Measurements from ENCODE around the gene PACC1.
A peak's percentile ranks its signal among the peaks of the same experiment; 100 is the strongest.

Gene PACC1

GRCh38 chr1:212414328-212415106, at the start of gene PACC1:
Gene PACC1, minus strand, starts transcription at chr1:212414886. Its CDS starts 129 bp downstream, at chr1:212414757.
- peak; percentile 72 for DNase-seq (ENCODE audit: low read depth)

GRCh38 chr1:212463565-212464285, 49.0 kb upstream of the PACC1 start:
- DNase-seq (ENCODE audit: low read depth) = no peak

- DNase-seq (ENCODE audit: low read depth) = no peak
These were observed 47.4 kb upstream of the PACC1 start for GRCh38 chr1:212461916-212462660.

GRCh38 chr1:212460376-212460775, 45.7 kb upstream of the PACC1 start:
- no peak for DNase-seq (ENCODE audit: low read depth)

- no peak for DNase-seq (ENCODE audit: low read depth)
These were observed 45.0 kb upstream of the PACC1 start for GRCh38 chr1:212459656-212460055.

- DNase-seq (ENCODE audit: low read depth) = no peak
These were observed 44.1 kb upstream of the PACC1 start for GRCh38 chr1:212458817-212459216.

- peak; percentile 37 for DNase-seq (ENCODE audit: low read depth)
These were observed 43.2 kb upstream of the PACC1 start for GRCh38 chr1:212457740-212458338.

- peak; percentile 83 for DNase-seq (ENCODE audit: low read depth)
These were observed 41.3 kb upstream of the PACC1 start for GRCh38 chr1:212455803-212456528.

GRCh38 chr1:212455401-212455800, 40.7 kb upstream of the PACC1 start:
- DNase-seq (ENCODE audit: low read depth) = no peak

GRCh38 chr1:212454741-212455140, 40.1 kb upstream of the PACC1 start:
- DNase-seq (ENCODE audit: low read depth) = no peak

- DNase-seq (ENCODE audit: low read depth) = no peak
These were observed 38.6 kb upstream of the PACC1 start for GRCh38 chr1:212453156-212453857.

- no peak for DNase-seq (ENCODE audit: low read depth)
These were observed 37.9 kb upstream of the PACC1 start for GRCh38 chr1:212452323-212453155.

GRCh38 chr1:212451416-212452322, 37.0 kb upstream of the PACC1 start:
- DNase-seq (ENCODE audit: low read depth) = no peak

GRCh38 chr1:212450331-212450881, 35.7 kb upstream of the PACC1 start:
- no peak for DNase-seq (ENCODE audit: low read depth)

- DNase-seq (ENCODE audit: low read depth) = no peak
These were observed 32.8 kb upstream of the PACC1 start for GRCh38 chr1:212447478-212447877.

- DNase-seq (ENCODE audit: low read depth) = no peak
These were observed 31.6 kb upstream of the PACC1 start for GRCh38 chr1:212446333-212446732.

- no peak for DNase-seq (ENCODE audit: low read depth)
These were observed 27.7 kb upstream of the PACC1 start for GRCh38 chr1:212442408-212442807.

GRCh38 chr1:212440419-212440818, 25.7 kb upstream of the PACC1 start:
- no peak for DNase-seq (ENCODE audit: low read depth)

GRCh38 chr1:212438831-212439237, 24.1 kb upstream of the PACC1 start:
- DNase-seq (ENCODE audit: low read depth) = no peak
